C4-2B (cell line): ENCODE measurements around the gene SLC24A4.

Source experiments
- CTCF ChIP-seq: fragments of 450-650 bp; conservative IDR thresholded peaks from 2 replicates; pipeline ENCODE4 v1.5.1; 2017; ENCODE audit warnings: mild to moderate bottlenecking
- ZFX ChIP-seq: fragments of 450-650 bp; IDR thresholded peaks from 2 replicates; pipeline ENCODE4 v1.6.1; 2017

GRCh38 chr14:92447416-92448197 is 124.6 kb downstream of the SLC24A4 start:
- no peak for TF ChIP-seq CTCF
- no peak for TF ChIP-seq ZFX
